ENCODE results near the gene MOBP.

Gene MOBP

DNA sequence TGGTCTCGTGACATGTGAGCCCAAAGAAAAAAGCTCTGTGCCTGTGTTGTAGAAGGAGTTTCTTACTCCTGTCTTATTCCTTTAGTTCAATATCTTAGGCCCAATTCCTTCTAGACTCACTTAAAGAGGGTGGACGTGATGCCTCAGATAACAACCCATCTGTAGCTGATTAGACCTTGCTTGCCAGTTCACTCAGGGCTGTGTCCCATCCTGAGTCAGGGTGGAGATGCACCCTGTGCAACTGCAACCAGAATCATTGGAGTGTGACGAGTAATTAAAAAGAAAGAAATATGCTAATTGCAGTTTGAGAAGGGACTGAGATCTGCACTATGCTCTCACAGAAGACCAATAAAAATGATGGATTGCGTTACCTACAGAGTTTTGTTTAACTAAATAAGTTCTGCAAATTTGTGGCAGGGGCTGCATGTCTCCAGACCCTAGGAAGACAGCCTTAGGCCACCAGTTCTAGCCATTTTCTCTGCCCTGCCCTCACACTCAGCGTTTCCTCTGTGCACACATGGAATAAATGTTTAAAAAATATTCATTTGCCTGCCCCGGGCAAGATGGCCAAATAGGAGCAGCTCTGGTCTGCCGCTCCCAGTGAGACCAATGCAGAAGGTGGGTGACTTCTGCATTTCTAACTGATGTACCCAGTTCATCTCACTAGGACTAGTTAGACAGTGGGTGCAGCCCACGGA, 83.0 kb downstream of the MOBP start:
- no peak for DNase-seq
